GM19395 (cell line): ENCODE measurements around the gene CFAP97.
"Not testable (repeated sequence)": the region's sequence is repeated elsewhere in the genome, so short reads cannot be mapped to it uniquely, and the experiment has no call there.

Experiments
- ATAC-seq: cut with Tn5 transposase; IDR thresholded peaks from one replicate; pipeline ENCODE4 v1.9.1; 2021; ENCODE audit warnings: mild to moderate bottlenecking, moderate library complexity; ENCODE audit not compliant: unreplicated experiment

Gene CFAP97

DNA sequence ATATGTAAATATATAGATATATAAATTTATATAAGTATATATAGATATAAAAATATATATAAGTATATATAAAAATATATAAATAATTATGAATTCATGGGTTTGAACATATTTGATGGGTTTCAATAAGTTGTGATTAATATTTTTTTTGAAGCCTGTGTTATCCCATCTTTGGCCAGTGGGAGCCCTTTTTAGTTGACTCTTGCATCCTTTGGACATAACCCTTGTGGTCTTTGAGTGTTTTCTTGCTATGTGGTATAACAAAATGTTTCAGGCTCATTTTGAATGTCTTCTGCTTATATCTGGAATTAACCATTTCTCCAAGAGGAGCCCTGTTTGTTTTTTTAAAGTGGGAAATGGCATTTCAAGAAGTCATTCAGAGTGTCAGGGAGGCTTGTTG, 20.8 kb upstream of the CFAP97 start:
- ATAC-seq = no peak

DNA sequence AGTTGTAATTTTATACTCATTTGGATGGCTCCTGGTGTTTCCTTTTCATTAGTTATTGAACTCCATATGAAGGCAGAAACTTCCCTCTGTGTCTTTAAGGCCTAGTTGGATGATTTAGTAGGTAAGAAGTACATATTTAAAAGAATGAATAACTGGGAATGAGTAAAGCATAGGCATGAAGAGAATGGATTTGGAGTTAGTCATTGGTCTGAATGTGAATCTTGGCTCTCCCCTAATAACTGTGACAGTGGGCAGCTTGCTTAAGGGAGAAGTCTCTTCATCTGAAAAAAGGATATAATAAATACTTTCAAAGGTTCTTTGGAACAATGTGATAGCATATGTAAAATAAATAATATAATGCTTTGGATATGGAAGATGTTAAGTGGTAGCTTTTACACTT, 18.8 kb upstream of the CFAP97 start:
- ATAC-seq = no peak

DNA sequence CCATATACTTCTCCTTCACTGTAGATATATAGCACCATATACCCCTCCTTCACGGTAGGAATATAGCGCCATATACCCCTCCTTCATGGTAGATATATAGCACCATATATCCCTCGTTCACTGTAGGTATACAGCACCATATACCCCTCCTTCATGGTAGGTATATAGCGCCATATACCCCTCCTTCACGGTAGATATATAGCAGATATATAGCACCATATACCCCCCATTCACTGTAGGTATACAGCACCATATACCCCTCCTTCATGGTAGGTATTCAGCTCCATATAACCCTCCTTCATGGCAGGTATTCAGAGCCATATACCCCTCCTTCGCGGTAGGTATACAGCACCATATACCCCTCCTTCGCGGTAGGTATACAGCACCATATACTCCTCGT, 18.1 kb upstream of the CFAP97 start:
- ATAC-seq = no peak

DNA sequence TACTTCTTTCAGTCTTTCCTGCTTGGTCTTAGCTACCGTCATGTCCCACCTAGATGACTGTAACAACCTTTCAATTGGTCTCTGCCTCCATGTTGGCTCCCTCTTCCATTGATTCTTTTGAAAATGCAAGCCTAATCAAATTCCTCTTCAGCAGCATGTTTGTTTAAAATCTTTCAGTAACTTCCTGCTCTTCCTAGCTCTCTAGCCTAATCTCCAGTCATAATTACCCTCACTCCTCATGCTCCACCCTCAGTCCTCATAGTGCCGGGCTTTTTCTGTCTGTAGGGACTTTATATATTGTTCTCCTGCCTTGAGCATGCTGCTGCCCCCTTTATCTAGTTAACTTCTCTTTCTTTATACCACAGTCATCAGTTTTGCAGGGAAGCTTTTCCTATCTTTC, 17.7 kb upstream of the CFAP97 start:
- ATAC-seq = no peak

DNA sequence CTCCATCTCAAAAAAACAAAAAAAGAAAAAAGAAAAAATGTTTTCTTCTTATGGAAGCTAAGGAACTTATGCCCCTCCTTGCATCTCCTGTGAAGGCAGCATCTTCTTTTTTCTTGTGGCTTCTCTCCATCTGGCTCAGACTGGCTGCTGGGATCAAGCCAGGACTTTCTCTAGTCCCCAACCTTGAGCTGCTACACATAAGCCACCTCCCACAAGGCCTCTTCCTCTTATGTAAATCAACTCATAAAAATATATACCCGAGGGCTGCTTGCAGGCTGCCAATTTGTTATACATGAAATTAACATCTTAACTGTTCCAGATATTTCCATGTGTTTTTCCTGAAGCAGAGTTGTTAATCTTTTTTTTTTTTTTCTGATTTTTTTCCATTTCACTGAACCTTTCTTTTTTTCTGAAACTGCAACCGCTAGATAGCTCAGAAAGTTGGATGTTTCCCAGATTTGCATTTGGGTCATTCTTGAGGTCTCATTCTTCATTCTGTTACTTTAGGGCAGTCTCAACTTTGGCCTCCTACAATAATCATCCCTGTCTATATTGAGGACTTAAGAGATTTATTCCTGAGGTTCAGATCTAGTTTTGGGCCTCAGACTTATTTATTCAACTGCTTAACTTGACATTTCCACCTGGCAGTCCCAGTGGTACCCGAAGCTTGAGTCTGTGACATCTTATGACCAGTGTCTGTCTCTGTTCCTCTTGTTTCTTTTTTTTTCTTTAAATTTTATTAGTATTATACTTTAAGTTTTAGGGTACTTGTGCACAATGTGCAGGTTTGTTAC, 15.9 kb upstream of the CFAP97 start:
- peak; percentile 81 for ATAC-seq

DNA sequence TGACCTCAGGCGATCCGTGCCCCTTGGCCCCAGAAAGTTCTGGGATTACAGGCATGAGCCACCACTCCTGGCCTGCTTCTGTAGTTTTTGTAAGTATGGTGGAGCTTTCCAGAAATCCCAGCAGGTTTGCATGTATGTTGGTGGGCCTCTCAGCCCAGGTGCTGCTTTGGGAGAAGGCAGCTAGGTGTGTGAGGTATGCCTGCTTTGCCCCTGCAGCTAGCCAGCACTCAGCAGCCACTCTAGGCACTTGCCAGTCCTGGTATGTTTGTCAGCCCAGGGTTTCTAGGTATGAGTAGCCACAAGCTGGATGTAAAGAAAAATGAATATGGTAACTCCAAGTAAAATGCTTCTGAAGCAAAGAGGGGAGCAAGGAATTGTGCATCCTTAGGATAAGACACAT, 14.5 kb upstream of the CFAP97 start:
- no peak for ATAC-seq

DNA sequence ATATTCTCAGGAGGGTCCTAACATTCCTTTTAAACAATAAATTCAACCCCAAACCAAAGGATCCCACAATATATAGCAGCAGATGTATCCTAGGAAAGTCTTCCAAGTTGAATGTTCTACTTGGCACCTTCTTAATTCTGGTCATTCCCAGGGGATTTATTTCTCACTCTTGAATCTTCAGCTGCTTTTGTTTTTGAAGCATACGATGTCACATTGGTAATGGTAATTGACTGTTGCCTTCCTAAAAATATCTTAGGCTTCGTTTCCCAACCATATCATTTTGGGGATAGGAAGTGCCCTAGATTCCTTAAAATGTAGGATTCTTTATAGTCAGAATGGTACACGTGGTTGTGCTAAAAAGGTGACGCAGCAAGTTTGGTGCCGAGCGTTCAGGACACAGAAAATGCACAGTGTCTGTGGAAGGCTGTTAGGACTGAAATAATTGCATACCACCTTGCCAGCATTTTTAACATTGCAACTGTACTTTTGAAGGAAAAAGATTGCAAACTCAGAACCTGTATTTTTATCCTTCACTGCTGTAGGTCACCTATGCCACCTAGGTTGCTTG, 13.7 kb upstream of the CFAP97 start:
- ATAC-seq = no peak

DNA sequence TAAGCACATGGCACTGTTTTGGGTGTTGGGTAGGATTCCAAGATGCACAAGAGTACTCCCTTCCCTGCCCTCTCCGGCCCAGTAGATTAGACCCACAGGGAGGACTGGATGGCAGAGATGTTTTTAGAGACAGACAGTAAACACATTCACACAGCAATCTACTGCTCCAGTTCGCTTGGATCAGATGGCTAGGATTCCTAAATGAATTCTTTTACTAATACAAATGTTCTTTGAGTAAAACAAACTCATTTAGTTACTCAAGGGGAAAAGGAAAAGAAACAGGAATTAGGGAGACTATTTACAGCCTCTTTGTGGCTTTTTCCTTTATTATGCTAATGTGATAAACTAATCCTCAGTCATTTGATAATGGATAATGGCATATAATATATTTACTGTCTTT, 11.5 kb upstream of the CFAP97 start:
- no peak for ATAC-seq

DNA sequence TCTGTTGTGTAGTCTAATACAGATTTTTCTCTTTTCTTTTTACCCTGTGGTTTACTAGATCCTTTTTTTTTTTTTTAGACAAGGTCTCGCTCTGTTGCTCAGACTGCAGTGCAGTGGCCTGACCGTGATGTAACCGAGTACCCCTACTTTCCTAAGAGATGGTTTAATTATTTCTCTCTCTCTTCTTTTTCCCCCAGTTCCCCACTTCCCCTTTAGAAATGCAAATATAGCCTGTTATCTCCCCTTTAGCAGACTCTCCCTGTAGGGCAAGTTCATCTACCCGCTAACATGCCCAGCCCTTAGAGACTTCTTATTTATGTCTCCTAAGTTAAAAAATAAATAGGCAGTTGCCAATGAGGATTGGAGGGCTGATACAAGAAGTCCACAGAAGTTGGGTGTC, 10.1 kb upstream of the CFAP97 start:
- ATAC-seq = peak; percentile 52

DNA sequence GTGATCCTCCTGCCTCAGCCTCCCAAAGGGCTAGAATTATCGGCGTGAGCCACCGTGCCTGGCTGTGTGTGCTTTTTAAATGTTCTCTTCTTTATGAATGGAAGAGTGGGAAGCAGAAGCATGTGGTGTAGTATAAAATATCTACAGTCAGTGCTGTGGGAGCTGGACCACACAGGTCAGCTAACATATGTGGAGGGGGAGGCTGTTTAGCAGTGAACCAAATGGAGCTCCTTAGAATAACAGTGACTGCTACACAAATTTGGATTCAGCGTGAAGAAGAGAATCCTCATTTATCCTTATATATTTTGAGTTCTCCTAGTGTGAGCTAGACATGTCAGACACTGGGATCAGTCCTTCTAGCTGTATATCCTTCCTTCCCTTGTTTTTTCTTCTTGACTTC, 8.8 kb upstream of the CFAP97 start:
- no peak for ATAC-seq

DNA sequence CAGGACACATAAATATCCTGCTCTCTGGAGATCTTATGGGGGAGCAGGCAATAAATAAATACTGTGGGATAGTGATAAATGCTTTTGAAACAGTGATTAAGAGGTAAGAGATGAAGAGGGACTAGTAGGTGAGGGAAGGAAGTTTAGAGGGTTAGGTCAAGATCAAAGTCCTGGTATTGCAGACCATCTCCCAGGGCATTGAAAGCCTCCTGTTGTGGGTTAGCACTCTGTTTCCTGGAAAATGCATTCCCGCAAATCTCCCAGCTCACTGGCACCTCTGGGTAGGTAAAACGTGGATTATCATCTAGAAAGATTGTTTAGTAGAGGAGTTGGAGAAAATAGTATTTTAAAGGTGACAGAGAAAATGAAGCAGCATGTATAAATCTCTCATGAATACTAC, 7.8 kb upstream of the CFAP97 start:
- no peak for ATAC-seq

DNA sequence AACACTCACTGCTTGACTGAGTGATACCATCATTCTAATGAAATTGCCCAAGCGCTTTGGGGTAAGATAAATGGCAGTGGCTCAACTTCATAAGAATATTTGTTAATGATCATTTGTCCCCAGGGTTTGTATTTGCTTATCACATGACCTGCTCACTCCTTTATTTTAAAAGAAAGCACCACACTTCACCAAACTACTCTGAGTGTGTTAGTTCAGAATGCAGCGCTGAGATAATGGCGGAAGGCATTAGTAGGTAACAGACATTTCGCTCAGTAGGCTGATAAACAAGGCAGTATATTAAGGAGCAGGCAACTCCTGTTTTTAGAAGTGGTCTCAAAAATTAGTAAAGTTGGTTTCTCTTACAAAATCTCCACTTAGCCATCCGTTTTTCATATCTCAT, 7.2 kb upstream of the CFAP97 start:
- ATAC-seq = no peak

DNA sequence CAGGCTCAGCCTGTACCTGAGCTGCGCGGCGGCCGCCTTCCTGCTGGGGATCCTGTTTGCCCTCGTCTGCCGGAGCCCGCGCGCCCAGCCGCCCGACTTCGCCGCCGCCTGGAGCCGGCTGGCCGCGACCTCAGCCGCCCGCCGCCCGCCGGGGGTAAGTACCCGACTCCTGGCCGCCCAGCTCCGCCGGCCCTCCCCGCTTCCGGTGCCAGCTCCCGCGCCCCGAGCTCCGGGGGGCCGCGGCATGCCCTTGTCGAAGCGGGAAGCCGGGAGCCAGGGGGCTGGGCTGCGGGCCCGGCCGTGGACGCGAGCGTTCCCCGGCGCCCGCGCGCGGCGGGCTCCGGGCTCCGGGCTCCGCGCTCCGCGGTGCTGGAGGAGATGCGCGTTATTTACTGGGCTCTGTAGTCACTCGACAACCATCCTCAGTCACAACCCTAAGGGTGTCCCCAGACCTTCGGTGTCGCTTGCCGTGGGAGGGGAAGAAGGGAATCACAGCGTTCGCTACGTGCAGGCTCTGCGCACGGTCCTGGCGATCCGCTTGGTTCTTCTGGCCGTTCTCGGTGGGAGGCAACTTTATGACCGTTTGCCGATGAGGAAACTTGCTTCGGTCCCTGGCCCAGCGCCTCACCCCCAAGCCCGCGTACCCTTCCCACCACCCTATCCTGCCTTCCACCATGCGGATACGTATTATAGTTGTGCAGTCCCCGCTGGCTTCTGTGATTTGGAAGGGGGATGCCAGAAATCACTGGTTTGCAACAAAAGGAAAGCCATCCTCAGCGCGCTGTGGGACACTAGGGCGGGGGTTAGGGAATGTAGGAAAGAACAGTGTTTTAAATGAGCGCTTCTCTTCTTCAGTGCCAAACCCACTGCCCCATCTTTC, 6.5 kb upstream of the CFAP97 start:
- peak; percentile 5 for ATAC-seq

DNA sequence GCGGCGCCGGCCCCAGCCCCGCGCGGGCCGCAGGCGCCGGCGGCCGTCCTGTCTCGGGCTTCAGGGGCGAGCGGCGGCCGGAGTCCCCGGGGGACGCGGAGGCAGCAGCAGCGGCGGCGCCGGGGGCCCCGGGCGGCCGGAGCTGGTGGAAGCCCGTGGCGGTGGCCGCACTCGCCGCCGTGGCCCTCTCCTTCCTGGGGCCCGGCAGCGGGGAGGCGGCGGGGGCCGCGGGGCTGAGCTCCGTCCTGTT, 6.0 kb upstream of the CFAP97 start:
- peak; percentile 13 for ATAC-seq

DNA sequence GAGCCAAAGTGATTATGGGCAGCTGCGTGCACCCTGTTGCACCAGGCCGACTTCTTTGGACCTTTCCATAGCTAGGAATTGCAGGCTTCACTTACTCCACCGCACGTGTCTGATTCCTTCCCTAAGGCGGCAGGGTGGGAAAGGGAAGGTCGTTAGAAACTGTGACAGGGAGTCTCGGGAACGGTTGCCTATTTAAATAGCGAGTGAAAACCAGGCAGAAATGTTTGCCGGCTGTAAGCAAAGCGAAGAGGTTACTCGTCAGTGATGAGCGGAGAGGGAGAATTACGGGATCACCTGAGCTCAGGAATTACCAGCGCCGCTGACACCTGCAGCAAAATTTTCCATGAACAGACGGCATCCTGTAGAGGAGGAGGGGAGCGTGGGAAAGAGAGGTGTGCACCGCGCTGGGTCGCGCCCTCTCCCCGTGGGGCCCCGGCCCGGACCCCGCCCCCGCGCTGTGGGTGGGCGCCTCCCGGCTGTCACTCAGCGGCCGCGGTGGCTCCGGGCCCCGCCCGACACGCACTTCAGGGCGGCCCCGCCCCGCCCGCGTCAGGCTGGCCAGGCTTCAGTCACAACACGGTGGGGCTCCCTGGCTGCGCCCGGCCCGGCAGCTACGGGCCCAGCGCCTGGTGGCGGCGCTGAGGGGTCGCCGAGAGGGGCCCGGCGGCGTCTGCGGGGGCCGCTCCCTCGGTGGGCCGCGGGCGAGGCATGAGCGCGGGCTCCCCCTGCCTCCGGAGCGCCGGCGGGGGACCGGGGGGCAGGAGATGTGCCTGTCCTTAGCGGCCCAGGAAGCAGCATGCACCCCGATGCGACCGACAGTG, 5.4 kb upstream of the CFAP97 start, which contains the start of gene SNX25:
Gene SNX25, plus strand, starts transcription at position 568 of the 821 bp plus-strand sequence. Its CDS starts 229 bp downstream, at position 797.
- ATAC-seq = peak; percentile 63

DNA sequence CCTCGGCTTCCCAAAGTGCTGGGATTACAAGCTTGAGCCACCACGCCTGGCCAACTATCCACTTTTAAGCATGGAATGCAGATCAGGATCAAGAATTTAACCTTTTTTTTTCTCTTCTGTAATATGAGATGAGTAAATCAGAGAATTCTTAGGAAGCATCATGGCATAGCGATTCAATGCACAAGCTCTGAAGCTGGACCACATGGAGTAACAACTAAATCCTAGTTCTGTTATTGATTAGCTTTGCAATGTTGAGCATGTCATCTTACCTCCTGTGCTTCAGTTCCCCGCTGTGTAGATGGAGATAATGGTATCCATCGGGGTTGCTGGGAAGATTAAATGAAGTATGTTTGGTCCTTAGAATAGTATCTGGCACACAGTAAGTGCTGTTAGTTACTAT, 3.7 kb upstream of the CFAP97 start:
- no peak for ATAC-seq

DNA sequence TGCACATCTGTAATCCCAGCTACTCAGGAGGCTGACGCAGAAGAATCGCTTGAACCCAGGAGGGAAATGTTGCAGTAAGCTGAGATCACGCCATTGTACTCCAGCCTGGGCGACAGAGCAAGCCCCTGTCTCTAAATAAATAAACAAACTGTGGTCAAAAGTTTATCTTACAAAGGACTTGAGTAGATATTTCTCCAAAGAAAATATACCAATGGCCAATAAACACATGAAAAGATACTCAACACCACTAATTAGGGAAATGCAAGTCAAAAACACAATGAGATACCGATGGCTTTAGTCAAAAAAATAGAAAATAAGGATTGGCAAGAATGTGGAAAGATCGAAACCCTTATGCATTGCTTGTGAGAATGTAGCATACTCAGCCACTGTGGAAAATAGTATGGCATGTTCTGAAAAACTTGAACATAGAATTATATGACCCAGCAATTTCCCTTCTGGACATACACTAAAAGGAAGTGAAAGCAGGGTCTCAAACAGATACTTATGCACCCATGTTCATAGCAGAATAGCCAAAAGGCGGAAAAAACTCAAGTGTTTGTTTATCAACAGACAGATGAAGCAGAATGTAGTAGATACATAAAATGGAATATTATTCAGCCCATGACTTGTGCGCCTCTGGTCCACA, 2.0 kb upstream of the CFAP97 start:
- ATAC-seq = no peak

DNA sequence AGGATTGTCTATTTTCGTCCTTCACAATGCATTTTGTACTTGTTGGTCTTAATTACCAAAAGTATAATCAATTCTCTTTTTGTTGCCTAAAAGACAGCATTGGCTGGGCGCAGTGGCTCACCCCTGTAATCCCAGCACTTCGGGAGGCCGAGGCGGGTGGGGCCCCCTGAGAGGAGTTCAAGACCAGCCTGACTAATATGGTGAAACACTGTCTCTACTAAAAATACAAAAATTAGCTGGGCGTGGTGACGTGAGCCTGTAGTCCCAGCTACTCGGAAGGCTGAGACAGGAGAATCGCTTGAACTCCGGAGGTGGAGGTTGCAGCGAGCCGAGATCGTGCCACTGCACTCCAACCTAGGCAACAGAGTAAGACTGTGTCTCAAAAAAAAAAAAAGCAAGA, 1.3 kb upstream of the CFAP97 start:
- ATAC-seq = not testable (repeated sequence)

DNA sequence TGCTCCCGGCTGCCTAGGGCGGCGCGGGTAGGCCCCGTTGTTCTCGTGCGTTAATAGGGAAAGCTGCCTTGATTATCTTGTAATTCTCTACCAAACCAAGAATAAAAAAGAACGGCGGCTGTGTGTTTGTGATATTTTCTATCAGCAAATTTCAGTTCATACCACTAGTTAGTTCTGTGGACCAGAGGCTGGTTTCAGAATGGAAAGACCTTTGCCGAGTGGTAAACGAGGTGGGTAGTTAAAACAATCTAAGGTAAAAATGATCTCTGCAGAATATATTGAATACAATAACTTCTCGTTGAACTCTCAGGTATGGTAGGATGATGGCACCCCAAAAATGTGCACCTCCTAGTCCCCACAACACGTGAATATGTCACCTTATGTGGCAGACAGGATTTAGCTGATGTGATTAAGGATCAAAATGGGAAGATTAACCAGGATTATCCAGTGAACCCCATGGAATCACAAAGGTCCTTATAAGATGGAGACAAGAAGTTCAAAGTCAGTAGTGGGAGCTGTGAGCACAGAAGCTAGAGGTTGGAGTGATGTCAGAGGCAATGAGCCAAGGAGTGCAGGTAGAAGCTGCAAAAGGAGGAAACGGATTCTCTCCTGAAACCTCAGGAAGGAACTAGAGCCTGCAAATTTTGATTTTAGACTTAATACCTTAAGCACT, 574 bp upstream of the CFAP97 start:
- no peak for ATAC-seq

DNA sequence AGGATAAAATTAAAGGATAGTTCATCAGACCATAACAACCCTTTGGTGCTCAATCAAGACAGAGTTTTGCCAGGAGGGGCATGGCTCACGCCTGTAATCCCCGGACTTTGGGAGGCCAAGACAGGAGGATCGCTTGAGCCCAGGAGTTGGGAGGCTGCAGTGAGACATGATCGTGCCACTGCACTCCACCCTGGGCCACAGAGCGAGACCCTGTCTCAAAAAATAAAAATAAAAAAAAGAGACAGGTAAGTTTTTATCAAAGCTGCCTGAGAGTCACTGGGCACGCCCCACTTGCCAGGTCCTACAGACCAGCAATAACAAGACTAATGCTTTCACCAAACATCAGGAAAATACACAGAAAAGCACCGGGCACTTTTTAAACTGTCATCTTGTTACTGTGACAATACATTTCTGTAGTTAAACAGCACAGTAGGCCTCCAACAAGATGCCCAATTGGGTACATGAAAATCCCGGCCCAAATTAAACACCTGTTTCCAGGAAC, 765 bp downstream of the CFAP97 start:
- peak; percentile 3 for ATAC-seq
